T-helper 1 cell treated with Interleukin-12 subunit alpha and Interleukin-12 subunit beta and Interleukin-4 antibody, amounts not matched to agents 30 ng/mL and 1 ng/mL, for 36 hours (primary cell): ENCODE measurements around the gene PPP6C. TPM values are rescaled to one million over a fixed set of nuclear protein-coding genes. Genes with fewer than 3 reads are reported as not detected.

Experiments
- intact Hi-C: fragments of 100-400 bp; cut with micrococcal nuclease; formaldehyde crosslinking; loops from one replicate; pipeline ENCODE4 v1.15.1; 2024
- total RNA-seq: library from RNA; stranded (reverse); gene quantifications from 2 replicates; pipeline ENCODE4 v1.2.3, GENCODE V29; 2022

Gene PPP6C
- total RNA-seq, 1 donor from 2014 or later = 54.6 TPM

DNA sequence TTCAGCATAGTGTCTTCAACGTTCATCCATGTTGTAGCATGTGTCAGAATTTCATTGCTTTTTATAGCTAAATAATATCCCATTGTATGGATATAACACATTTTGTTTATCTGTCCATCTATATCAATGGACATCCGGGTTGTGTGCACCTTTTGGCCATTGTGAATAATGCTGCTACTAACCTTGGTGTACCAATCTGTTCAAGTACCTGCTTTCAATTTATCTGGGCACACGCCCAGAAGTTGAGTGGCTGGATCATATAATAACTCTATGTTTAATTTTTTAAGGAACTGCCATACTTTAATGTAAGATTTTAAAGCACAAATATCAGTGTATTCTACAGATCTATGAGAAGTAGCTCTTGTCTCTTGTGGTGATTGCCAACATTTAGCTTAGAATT is 89.8 kb downstream of the PPP6C start:
- intact Hi-C loops = no loop called here

Other genes starting within 250 kb of the PPP6C start
- gene GOLGA1, start 248.7 kb downstream of the PPP6C start, total RNA-seq = 17.8 and 18.4 TPM in 2 replicates
- gene SCAI, start 46.3 kb downstream of the PPP6C start, total RNA-seq = 10.6 and 13.4 TPM in 2 replicates
- gene RABEPK, start 10.7 kb upstream of the PPP6C start, total RNA-seq = 17.2 and 17.6 TPM in 2 replicates
- 295 and 297 TPM in 2 replicates for gene HSPA5, start 51.5 kb upstream of the PPP6C start, total RNA-seq
- 57.8 and 60.0 TPM in 2 replicates for gene GAPVD1, start 72.0 kb upstream of the PPP6C start, total RNA-seq